Measurements from ENCODE around the gene KCNAB2.

DNA sequence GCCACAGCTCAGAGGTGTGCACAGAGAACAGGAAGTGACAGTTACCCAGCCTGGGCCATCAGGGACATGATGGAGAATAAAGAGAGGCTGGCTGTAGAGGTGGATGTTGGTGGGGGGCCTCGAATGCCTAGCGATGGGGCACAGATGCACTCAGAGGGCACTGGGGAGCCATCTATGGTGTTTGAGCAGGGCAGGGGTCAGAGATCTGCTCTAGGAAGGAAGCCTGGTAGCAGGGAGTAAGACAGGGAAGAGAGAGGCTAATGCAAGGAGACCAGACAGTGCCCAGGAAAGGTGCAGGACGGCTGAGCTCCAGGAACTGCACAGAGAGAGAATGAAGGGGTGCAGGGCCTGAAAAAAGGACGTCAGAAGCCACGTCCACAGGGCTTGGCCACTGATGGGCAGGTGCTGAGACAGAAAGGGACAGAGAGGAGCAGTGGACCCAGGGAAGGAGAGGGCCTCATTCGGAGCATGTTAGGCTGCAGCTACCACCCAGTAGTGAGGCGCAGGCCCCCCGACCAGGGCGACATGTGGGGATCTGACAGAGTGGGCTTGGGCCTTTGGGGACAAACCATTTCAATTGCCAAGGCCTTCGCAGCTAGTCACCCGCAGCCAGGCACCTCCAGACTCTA is 1.1 kb upstream of the KCNAB2 start:
- TF ChIP-seq, protein P1, sequence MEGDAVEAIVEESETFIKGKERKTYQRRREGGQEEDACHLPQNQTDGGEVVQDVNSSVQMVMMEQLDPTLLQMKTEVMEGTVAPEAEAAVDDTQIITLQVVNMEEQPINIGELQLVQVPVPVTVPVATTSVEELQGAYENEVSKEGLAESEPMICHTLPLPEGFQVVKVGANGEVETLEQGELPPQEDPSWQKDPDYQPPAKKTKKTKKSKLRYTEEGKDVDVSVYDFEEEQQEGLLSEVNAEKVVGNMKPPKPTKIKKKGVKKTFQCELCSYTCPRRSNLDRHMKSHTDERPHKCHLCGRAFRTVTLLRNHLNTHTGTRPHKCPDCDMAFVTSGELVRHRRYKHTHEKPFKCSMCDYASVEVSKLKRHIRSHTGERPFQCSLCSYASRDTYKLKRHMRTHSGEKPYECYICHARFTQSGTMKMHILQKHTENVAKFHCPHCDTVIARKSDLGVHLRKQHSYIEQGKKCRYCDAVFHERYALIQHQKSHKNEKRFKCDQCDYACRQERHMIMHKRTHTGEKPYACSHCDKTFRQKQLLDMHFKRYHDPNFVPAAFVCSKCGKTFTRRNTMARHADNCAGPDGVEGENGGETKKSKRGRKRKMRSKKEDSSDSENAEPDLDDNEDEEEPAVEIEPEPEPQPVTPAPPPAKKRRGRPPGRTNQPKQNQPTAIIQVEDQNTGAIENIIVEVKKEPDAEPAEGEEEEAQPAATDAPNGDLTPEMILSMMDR (IDR thresholded peaks at IDR 0.05) = no peak
- TF ChIP-seq POLR2A (IDR thresholded peaks at IDR 0.05) = no peak

Measured in prostate gland (tissue), 2 donors.